Measurements from ENCODE around the gene HIBADH. TPM values are rescaled to one million over a fixed set of nuclear protein-coding genes. Genes with fewer than 3 reads are reported as not detected.

Gene HIBADH
- total and polyA plus RNA-seq, 2 of the 4 experiments (the other 2 are of a cell fraction): 36.6 to 52.5 TPM

DNA sequence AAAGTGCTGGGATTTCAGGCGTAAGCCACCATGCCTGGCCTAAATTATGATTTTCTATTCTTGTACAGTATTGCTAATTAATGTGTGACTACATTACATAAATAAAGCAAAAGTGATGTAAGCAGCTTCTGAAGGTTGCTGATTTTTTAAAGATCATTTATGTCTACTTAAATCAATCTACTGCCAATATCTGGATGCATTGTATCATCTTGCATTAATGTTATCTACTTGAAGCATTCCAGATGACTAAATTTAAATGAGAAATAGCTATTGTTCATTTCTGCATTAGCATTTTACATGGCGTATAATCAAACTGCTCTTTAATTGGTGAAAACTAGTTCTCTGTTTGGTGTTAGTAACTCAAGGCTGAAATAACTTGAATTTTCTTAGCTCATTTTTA lies 37.1 kb upstream of the HIBADH start:
- Histone ChIP-seq H3K9ac (ENCODE audit: low read depth, low read length) (no peak overlapping the region), H2BK120ac (ENCODE audit: low read depth, low read length) (no peak overlapping the region), H3K23ac (ENCODE audit: low read depth, low read length) (no peak overlapping the region), H3K27ac (ENCODE audit: insufficient read depth, low read length) (no peak overlapping the region), H3K36me3 (ENCODE audit: control insufficient read depth, insufficient read depth, low read length) (no peaks in the 10 kb centered on the region), H3K56ac (ENCODE audit: extremely low read depth, insufficient read depth, low read length) (no peak overlapping the region), H2BK20ac (ENCODE audit: low read depth, low read length) (no peak overlapping the region), H3K4me3 (ENCODE audit: insufficient read depth, low read depth, low read length) (no peak overlapping the region), H4K5ac (ENCODE audit: low read depth, low read length) (no peak overlapping the region), H3K9me1 (ENCODE audit: insufficient read depth, low read length) (peaks cover 12% of the 10 kb centered on the region), H4K91ac (ENCODE audit: insufficient read depth, low read depth, low read length) (no peak overlapping the region), H3K14ac (replicated peaks; ENCODE audit: low read depth, low read length) (no peak overlapping the region), H3K79me1 (ENCODE audit: low read depth in 1 of 2, low read length in 2 of 2) (no peaks in the 10 kb centered on the region), H2AK9ac (replicated peaks; ENCODE audit: low read depth, low read length, poor library complexity) (no peak overlapping the region), H3K4me1 (ENCODE audit: control insufficient read depth, insufficient read depth, low read length) (peaks cover 6% of the 10 kb centered on the region; the same call in 1 of the 2 replicates), H4K8ac (ENCODE audit: low read depth in 2 of 2, low read length in 2 of 2) (no peak overlapping the region), H3K4ac (ENCODE audit: low read depth, low read length) (no peak overlapping the region), H2AK5ac (ENCODE audit: low read depth, low read length) (no peak overlapping the region), H3K27me3 (ENCODE audit: control insufficient read depth, insufficient read depth, low read length) (no peaks in the 10 kb centered on the region), H2BK5ac (ENCODE audit: low read depth, low read length, poor library complexity, severe bottlenecking) (no peak overlapping the region), H3K4me2 (ENCODE audit: low read depth, low read length) (no peak overlapping the region), H3K9me3 (ENCODE audit: control insufficient read depth, insufficient read depth, low read length) (no peaks in the 10 kb centered on the region), H2AFZ (replicated peaks; ENCODE audit: low read length, poor library complexity) (no peak overlapping the region), H3K18ac (ENCODE audit: low read depth, low read length) (no peak overlapping the region), H2BK15ac (ENCODE audit: low read depth, low read length) (no peak overlapping the region), H4K20me1 (ENCODE audit: insufficient read depth, low read length) (no peaks in the 10 kb centered on the region)
- no peak for TF ChIP-seq CEBPB (IDR thresholded peaks at IDR 0.05; ENCODE audit: low read depth, low read length)
- TF ChIP-seq CHD1 (IDR thresholded peaks at IDR 0.05; ENCODE audit: low read depth, low read length): no peak
- TF ChIP-seq MAZ (IDR thresholded peaks at IDR 0.05; ENCODE audit: borderline replicate concordance, low read depth, low read length): no peak
- TF ChIP-seq RFX5 (IDR thresholded peaks at IDR 0.05; ENCODE audit: low read depth, low read length): no peak
- no peak for TF ChIP-seq RCOR1 (IDR thresholded peaks at IDR 0.05; ENCODE audit: insufficient replicate concordance, low read length)
- TF ChIP-seq BHLHE40 (IDR thresholded peaks at IDR 0.05; ENCODE audit: low read depth, low read length): no peak
- TF ChIP-seq MAFK (IDR thresholded peaks at IDR 0.05; ENCODE audit: low read depth, low read length): no peak
- TF ChIP-seq, protein P1, sequence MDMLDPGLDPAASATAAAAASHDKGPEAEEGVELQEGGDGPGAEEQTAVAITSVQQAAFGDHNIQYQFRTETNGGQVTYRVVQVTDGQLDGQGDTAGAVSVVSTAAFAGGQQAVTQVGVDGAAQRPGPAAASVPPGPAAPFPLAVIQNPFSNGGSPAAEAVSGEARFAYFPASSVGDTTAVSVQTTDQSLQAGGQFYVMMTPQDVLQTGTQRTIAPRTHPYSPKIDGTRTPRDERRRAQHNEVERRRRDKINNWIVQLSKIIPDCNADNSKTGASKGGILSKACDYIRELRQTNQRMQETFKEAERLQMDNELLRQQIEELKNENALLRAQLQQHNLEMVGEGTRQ (IDR thresholded peaks at IDR 0.05; ENCODE audit: low read depth, low read length): no peak
- TF ChIP-seq POLR2A (IDR thresholded peaks at IDR 0.05; ENCODE audit: low read depth, low read length): no peak
- TF ChIP-seq MXI1 (IDR thresholded peaks at IDR 0.05; ENCODE audit: borderline replicate concordance, low read depth, low read length): no peak
- TF ChIP-seq ELK1 (IDR thresholded peaks at IDR 0.05; ENCODE audit: borderline replicate concordance, low read depth, low read length): no peak
- TF ChIP-seq SMC3 (IDR thresholded peaks at IDR 0.05; ENCODE audit: low read depth, low read length): no peak
- no peak for TF ChIP-seq CTCF (conservative IDR thresholded peaks at IDR 0.05; ENCODE audit: low read depth, low read length)
- no peak for TF ChIP-seq FOS (IDR thresholded peaks at IDR 0.05; ENCODE audit: low read depth, low read length)
- TF ChIP-seq RAD21 (IDR thresholded peaks at IDR 0.05; ENCODE audit: low read length): no peak
- TF ChIP-seq NFE2L2 (IDR thresholded peaks at IDR 0.05; ENCODE audit: low read depth, low read length): no peak
- BruUV-seq (replicated peaks): no TSS peak
- no CpG with 5 or more reads among the region's 2 CpGs for WGBS, 2 experiments (ENCODE audit: extremely low coverage in 2 of 2, insufficient read length in 1 of 2)
- ATAC-seq (ENCODE audit: low read depth): no peak
- CTCF ChIA-PET: interaction anchor here (1.3 kb wide), 1 partner anchor 22 kb away, joined by 3 read pairs; no protein-coding TSS in a partner anchor
- POLR2A ChIA-PET (ENCODE audit: unreplicated experiment): no interaction called here
- in situ Hi-C loops (cut with MboI; ENCODE audit: low sequenced_read_pairs): no loop called here
- intact Hi-C loops (cut with micrococcal nuclease): no loop called here
- DNase-seq: no peak
- dilution Hi-C loops (cut with HindIII; ENCODE audit: low sequenced_read_pairs, unreplicated experiment): no loop called here

All from IMR-90 (cell line).